Uterus (tissue), 2 donors: ENCODE data around the gene CCL22.

ENCODE experiments used
- CTCF ChIP-seq, 4 experiments: fragments of 200-600 bp in 2 of 4; fragments of 450-650 bp in 2 of 4; sonication (generic) in 2 of 4; IDR thresholded peaks; one replicate each; pipeline ENCODE4 v1.5.1; 2016 to 2019; ENCODE audit warnings: antibody characterized with exemption in 4 of 4, mild to moderate bottlenecking in 2 of 4, moderate library complexity in 1 of 4
- POLR2A ChIP-seq, 2 donors: fragments of 450-650 bp; IDR thresholded peaks; one replicate each; pipeline ENCODE4 v1.6.1; 2016; ENCODE audit warnings: antibody characterized with exemption in 2 of 2, mild to moderate bottlenecking in 1 of 2, moderate library complexity in 1 of 2

GRCh38 chr16:57348327-57348726, 10.3 kb upstream of the CCL22 start:
- TF ChIP-seq POLR2A (IDR thresholded peaks at IDR 0.05) (no peak), CTCF (IDR thresholded peaks at IDR 0.05) (no peak)
